ENCODE measurements around the gene MYO7B. TPM values are rescaled to one million over a fixed set of nuclear protein-coding genes. Genes with fewer than 3 reads are reported as not detected.

The MYO7B gene
- total RNA-seq, 1 donor from 2014 or later = 0.28 TPM

DNA sequence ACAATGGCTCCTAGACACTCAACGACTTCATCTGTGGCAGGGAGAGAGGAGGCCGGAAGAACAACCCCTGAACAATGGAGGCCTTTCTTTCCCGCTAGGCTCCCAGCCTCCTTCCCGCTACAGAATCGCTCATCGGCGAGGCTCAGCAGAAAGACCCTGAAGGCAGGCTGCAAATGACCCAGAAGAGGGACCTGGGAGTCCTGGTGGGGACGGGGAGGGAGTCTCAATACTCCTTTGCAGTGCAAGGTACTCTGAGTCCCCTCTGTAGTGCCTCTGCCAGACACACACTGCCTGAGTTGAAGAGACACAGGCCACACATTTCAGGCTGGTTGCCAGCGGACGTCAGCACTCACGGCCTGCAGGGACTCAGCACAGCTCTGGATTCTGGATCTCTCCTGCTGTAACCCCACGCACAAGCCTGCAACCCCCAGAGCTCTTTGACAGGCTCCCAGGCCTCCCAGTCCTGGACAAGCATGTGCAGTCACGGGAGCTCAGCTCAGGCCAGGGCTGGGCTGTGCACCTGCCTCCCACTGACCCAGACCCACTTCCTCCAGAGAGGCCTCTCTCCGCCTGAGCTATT, 116.6 kb downstream of the MYO7B start:
- DNase-seq (ENCODE audit: low read depth, low spot score) = no peak
- H3K4me1 Mint-ChIP-seq = peaks cover 42% of the 10 kb centered on the region
- TF ChIP-seq CTCF (conservative IDR thresholded peaks at IDR 0.05) = no peak
- no peaks in the 10 kb centered on the region for H3K9me3 Mint-ChIP-seq
- no peaks in the 10 kb centered on the region for H3K27me3 Mint-ChIP-seq (ENCODE audit: low read depth)
- H3K4me3 Mint-ChIP-seq = peak overlapping the region; percentile 71
- peak overlapping the region; percentile 97 for H3K27ac Mint-ChIP-seq (ENCODE audit: unreplicated experiment)
- no peaks in the 10 kb centered on the region for H3K36me3 Mint-ChIP-seq (ENCODE audit: low read depth)

GRCh38 chr2:127652786-127653357, 117.4 kb downstream of the MYO7B start:
- Mint-ChIP-seq H3K27me3 (ENCODE audit: low read depth) (no peaks in the 10 kb centered on the region), H3K27ac (ENCODE audit: unreplicated experiment) (peak overlapping the region; percentile 97)
- TF ChIP-seq CTCF (conservative IDR thresholded peaks at IDR 0.05) = no peak

DNA sequence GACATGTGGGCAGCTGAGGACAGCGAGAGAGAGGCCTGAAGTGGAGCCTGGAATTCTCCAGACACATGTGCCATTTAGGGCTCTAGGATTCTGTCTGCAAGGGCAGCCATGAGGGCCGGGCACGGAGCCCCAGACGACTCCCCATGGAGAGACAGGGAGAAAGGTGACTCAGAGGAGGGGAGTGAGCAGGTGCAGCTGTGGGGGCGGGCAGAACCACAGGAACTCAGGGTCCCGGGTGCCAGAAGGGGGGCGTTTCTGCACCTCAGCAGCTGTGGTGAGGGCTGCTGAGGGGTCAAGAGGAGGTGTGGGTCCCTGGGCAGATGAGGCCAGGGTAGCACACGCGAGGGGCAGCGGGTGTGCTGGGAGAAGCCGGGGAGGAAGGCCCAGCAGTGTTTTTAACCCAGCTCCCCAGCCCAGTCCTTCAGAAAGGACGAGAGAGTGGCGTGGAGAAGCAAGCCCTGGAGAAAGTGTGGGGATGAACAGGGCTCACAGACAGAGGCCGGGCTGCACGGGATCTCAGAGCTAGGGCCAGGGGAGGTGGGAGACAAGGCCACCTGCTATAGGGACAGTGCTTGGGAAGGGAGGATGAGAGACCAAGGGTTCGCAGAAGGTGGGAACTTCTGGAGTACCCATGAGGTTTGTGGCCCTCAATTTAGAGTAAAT, 118.1 kb downstream of the MYO7B start:
- H3K4me3 Mint-ChIP-seq = no peak overlapping the region
- no peaks in the 10 kb centered on the region for H3K27me3 Mint-ChIP-seq (ENCODE audit: low read depth)
- peak overlapping the region; percentile 64 for H3K27ac Mint-ChIP-seq (ENCODE audit: unreplicated experiment)
- no peak for DNase-seq (ENCODE audit: low read depth, low spot score)
- peaks cover 35% of the 10 kb centered on the region for H3K4me1 Mint-ChIP-seq
- TF ChIP-seq CTCF (conservative IDR thresholded peaks at IDR 0.05) = no peak
- H3K9me3 Mint-ChIP-seq = no peaks in the 10 kb centered on the region
- H3K36me3 Mint-ChIP-seq (ENCODE audit: low read depth) = no peaks in the 10 kb centered on the region

More at GRCh38 chr2:127652786-127653357, 117.4 kb downstream of the MYO7B start:
- H3K4me3 Mint-ChIP-seq = no peak overlapping the region
- no peaks in the 10 kb centered on the region for H3K9me3 Mint-ChIP-seq
- peaks cover 37% of the 10 kb centered on the region for H3K4me1 Mint-ChIP-seq
- DNase-seq (ENCODE audit: low read depth, low spot score) = no peak
- H3K36me3 Mint-ChIP-seq (ENCODE audit: low read depth) = no peaks in the 10 kb centered on the region

DNA sequence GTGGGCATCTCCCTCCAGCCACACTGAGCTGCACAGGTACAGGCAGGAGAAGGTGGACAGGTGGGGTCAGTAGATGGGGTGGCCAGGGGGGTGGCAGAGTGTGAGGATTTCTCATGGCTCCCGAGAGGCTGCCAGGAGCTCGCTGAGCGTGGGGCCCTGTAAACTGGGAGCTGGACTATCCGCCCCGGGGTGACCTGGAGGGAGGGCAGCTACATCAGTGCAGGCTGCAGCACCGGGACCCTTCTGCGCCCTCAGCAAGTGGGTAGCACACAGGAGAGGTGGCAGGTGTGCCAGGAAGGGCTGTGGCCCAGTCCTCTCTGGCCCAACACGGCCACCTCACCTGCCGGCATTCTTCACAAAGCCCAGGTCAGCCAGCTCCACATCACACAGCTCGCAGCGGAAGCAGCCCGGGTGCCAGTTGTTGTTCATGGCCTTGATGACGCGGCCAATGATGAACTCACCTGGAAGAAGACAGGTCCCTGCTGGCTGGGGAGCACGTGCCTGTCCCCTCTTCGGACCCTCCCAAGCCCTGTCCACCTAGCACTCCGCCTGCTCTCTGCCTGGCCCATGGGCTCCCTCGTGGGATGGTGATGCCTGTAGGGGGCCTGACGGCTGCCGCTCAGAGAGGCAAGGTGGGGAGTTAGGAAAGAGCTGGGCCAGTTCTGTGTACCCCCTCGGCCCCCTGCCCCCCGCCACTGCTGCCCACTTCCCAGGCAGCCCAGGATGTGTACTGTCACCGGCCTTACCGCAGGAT, 118.8 kb downstream of the MYO7B start:
- Mint-ChIP-seq H3K4me1 (peaks cover 35% of the 10 kb centered on the region), H3K27ac (ENCODE audit: unreplicated experiment) (peak overlapping the region; percentile 90), H3K27me3 (ENCODE audit: low read depth) (no peaks in the 10 kb centered on the region), H3K9me3 (no peaks in the 10 kb centered on the region), H3K4me3 (no peak overlapping the region), H3K36me3 (ENCODE audit: low read depth) (no peaks in the 10 kb centered on the region)
- no peak for DNase-seq (ENCODE audit: low read depth, low spot score)
- TF ChIP-seq CTCF (conservative IDR thresholded peaks at IDR 0.05) = no peak

DNA sequence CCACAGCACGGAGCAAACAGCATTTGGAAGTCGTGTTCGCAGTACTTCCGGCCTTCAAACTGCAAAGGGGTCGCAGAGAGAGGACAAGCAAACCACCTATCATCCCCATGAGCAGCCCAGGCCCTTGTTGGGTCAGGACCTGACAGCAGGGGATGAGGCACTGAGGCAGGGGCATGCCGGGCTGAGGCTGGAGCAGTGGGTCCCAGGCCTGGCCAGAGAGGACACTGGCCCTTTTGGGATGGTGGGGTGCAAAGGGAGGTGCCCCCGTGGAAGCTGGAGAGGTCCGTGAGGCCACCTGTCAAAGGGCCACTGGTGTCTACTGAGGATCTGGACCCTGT, 119.3 kb downstream of the MYO7B start:
- no peak for TF ChIP-seq CTCF (conservative IDR thresholded peaks at IDR 0.05)
- H3K9me3 Mint-ChIP-seq = no peaks in the 10 kb centered on the region
- no peaks in the 10 kb centered on the region for H3K27me3 Mint-ChIP-seq (ENCODE audit: low read depth)
- no peak overlapping the region for H3K4me3 Mint-ChIP-seq
- peaks cover 30% of the 10 kb centered on the region for H3K4me1 Mint-ChIP-seq
- H3K27ac Mint-ChIP-seq (ENCODE audit: unreplicated experiment) = peak overlapping the region; percentile 90
- no peak for DNase-seq (ENCODE audit: low read depth, low spot score)
- H3K36me3 Mint-ChIP-seq (ENCODE audit: low read depth) = no peaks in the 10 kb centered on the region
